BJ (cell line): ENCODE results near the gene PEX6. TPM values are rescaled to one million over a fixed set of nuclear protein-coding genes. Genes with fewer than 3 reads are reported as not detected.

Experiments
- CTCF ChIA-PET: fragments of 350-600 bp; formaldehyde crosslinking; extraction: SDS; loops from one replicate; lab custom pipeline; 2021; ENCODE audit warnings: antibody characterized with exemption, inconsistent platforms; lab: Yijun Ruan, JAX
- POLR2A ChIA-PET: fragments of 300-600 bp; sonication (Branson Sonifier 250); formaldehyde crosslinking; extraction: SDS; loops from one replicate; lab custom pipeline; 2021; ENCODE audit warnings: antibody characterized with exemption; lab: Charles Lee
- DNase-seq: peaks from one replicate; pipeline ENCODE4 v3.0.0-alpha.2; 2011; ENCODE audit warnings: low read depth
- H3K27me3 ChIP-seq: 2 replicates; pipeline ENCODE4 v1.6.0; 2011; ENCODE audit warnings: low read length; ENCODE audit not compliant: control insufficient read depth, insufficient read depth
- H3K36me3 ChIP-seq: 2 replicates; pipeline ENCODE4 v1.5.1; 2011; ENCODE audit warnings: low read length; ENCODE audit not compliant: control insufficient read depth, insufficient read depth
- H3K4me3 ChIP-seq: 2 replicates; pipeline ENCODE4 v1.5.1; 2011; ENCODE audit warnings: low read depth, mild to moderate bottlenecking, control low read depth, low read length
- CTCF ChIP-seq: IDR thresholded peaks from 2 replicates; pipeline ENCODE4 v1.5.1; 2011; ENCODE audit warnings: low read depth, mild to moderate bottlenecking, control low read depth, inconsistent platforms, low read length, moderate library complexity; ENCODE audit not compliant: insufficient read depth
- polyA plus RNA-seq: library from polyadenylated mRNA; depleted of rRNA; stranded (reverse); fragments of >200 nt; gene quantifications from 2 replicates; pipeline ENCODE4 v1.2.3, GENCODE V29; 2011

PEX6 gene
- polyA plus RNA-seq, 1 experiment = 5.6 TPM

DNA sequence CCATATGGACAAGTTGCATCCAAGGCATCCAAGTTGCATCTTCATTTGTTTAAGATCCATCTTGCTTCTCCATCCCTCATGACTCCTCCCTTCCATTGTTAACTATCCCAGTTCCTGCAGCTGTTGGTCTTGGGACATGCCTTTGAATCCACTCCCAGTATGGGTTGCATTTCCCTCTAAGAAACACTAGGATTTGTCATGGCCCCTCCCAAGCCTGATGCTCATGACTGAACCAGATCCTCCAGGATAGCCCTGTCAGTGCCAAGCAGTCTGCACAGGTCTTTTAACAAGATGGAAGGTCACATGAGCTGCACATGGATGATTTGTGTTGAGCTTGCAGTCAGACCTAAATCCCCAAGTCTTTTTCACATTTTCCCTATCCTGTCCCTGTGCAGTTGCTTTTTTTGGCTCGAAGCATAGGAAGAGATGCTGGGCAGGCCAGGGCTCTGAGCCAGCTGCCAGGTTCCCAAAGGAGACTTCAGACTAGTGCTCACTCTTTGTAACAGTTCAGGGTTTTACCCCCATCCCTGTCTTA lies 9.6 kb upstream of the PEX6 start:
- CTCF ChIA-PET = interaction anchor here (0.9 to 1.3 kb wide), 4 partner anchors 10 to 32 kb away, joined by 3 to 4 read pairs (median 3); partner anchors contain the start of genes PEX6 and RRP36

DNA sequence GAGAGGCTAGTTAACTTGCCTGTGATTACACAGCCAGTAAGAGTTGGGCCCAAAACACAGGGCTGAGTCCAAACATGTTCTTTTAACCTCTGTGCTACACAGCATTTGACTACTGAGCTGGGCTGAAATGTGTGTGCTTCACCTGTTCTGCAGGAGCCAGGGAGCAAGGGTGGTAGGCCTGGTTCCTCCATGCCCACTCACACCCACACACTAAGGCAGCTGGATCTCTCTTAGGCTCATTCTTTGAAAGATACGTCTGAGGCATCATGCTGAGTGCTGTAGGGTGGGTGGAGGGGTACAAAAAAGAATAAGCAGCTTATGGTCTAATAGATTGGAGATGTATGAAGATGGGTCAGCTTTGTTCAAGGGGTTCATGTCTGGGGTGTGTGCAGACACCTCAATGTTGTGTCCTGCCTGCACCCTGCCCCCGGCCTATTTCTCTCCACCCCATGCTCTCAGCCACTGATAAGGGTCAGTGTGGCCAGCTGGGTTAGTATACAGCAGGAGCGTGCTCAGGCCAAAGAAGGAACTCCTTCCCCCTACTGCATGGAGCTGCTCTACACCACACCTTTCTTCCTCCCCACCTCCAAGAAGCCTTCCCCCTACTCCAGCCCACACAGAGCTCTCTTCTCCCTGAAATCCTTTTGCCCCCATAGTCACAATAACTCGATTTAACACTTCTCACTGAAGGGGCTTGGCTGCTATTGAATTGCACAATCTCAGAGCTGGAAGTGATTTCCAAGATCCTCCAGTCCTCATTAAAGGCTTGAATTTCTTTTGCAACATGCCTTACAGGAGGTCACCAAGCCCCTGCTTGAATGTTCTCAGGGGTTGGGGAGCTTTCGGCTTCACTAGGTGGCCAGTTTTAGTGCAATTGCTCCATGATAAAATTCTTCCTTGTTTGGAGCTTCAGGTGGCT lies 8.8 kb upstream of the PEX6 start:
- Histone ChIP-seq H3K27me3 (no peaks in the 10 kb centered on the region), H3K4me3 (no peak overlapping the region), H3K36me3 (0 out of 2 replicates have a peak, but pooled peaks cover 3% of the 10 kb centered on the region)
- TF ChIP-seq CTCF = no peak
- DNase-seq = no peak
- ChIA-PET CTCF (interaction anchor here (0.9 to 1.3 kb wide), 4 partner anchors 9 to 33 kb away, joined by 3 to 4 read pairs (median 3); partner anchors contain the start of genes PEX6 and RRP36), POLR2A (interaction anchor here (0.6 kb wide), 1 partner anchor 24 kb away, joined by 3 read pairs; no protein-coding TSS in a partner anchor)

More for the DNA sequence above, 9.6 kb upstream of the PEX6 start:
- Histone ChIP-seq H3K36me3 (0 out of 2 replicates have a peak, but pooled peaks cover 3% of the 10 kb centered on the region), H3K27me3 (no peaks in the 10 kb centered on the region), H3K4me3 (no peak overlapping the region)
- DNase-seq = no peak
- POLR2A ChIA-PET = interaction anchor here (0.5 kb wide), 1 partner anchor 79 kb away, joined by 4 read pairs; no protein-coding TSS in a partner anchor
- no peak for TF ChIP-seq CTCF

- CTCF ChIA-PET = interaction anchor here (1.6 kb wide), 1 partner anchor 245 kb away, joined by 3 read pairs; no protein-coding TSS in a partner anchor
- peak overlapping the region; percentile 72 for H3K4me3 ChIP-seq
- POLR2A ChIA-PET = no interaction called here
- H3K36me3 ChIP-seq = 0 out of 2 replicates have a peak, but pooled peaks cover 1% of the 10 kb centered on the region
- TF ChIP-seq CTCF = no peak
- no peak for DNase-seq
- H3K27me3 ChIP-seq = no peaks in the 10 kb centered on the region
These were observed 6.0 kb upstream of the PEX6 start for GRCh38 chr6:42984924-42985475.

DNA sequence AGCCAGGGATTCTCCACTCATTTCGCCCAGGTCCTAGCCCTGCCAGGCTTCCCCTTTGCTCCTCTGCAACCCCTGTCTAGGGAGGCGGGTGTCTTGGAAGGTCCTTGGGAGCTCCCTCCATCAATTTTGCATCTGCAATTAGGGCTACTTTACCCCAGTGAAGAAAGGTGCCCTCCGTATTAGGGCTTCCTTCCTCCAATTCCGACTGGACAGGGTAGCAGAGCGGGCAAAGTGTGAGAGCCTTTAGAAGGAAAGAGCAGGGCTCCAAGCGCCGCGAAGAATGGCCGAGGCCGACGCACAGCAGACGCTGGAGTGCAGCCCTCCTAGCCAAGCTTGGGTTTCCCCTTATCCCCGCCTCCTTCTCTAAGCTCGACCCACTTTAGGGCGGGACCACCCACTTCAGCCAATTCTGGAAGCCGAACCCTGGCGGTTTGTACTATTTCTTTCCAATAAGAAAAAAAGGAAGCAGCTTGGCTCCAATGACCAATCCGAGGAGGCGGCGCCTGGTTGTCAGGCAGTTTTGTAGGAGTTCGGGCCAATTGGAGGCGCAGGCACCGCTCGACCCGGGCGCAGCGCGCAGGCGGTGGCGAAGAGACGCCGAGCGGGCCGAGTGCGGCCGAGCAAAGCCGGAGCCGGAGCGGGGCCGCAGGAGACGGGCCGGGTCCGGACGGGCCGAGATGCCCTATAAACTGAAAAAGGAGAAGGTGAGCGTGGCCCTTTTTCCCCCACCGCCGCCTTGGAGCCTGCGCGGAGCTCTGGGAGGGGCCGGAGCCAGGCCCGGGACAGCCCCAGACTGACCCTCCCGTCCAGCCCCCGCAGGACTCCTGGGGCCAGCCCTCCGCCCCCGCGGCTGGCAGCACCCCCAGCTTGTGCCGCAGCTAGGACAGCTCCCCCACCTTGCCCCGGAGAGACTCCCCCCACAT lies 5.3 kb upstream of the PEX6 start, which contains the start of gene PPP2R5D:
PPP2R5D (plus strand) TSS at position 570 of the 923 bp plus-strand sequence; CDS start at position 678, 108 bp downstream.
- peak within 1 kb of the TSS; percentile 72 for H3K4me3 ChIP-seq
- no peak for TF ChIP-seq CTCF
- POLR2A ChIA-PET = interaction anchor here (0.7 kb wide), 1 partner anchor 69 kb away, joined by 3 read pairs; no protein-coding TSS in a partner anchor
- CTCF ChIA-PET = interaction anchor here (0.8 to 1.6 kb wide), 4 partner anchors 27 to 245 kb away, joined by 3 to 4 read pairs (median 4); no protein-coding TSS in a partner anchor
- H3K36me3 ChIP-seq = 0 out of 2 replicates have a peak, but pooled peaks cover 1% of the 10 kb centered on the region
- no peaks in the 10 kb centered on the region for H3K27me3 ChIP-seq
- DNase-seq = peak; percentile 94
